PC-3 (cell line): ENCODE results near the gene CYB5R4.

Experiments used
- EZH2 ChIP-seq: fragments of 300-600 bp; sonication (generic); IDR thresholded peaks from one replicate; pipeline ENCODE4 v1.6.1; 2017; ENCODE audit warnings: antibody characterized with exemption, mild to moderate bottlenecking, low read length; ENCODE audit not compliant: unreplicated experiment
- EZH2phosphoT487 ChIP-seq: fragments of 300-600 bp; sonication (generic); IDR thresholded peaks from 2 replicates; pipeline ENCODE4 v1.6.1; 2018; ENCODE audit warnings: mild to moderate bottlenecking, antibody characterized with exemption, low read length, borderline replicate concordance
- TF ChIP-seq, protein P1 (sequence below): fragments of 300-600 bp; sonication (generic); conservative IDR thresholded peaks from 2 replicates; pipeline ENCODE4 v1.5.1; 2017; ENCODE audit warnings: antibody characterized with exemption, low read depth, mild to moderate bottlenecking, low read length

DNA sequence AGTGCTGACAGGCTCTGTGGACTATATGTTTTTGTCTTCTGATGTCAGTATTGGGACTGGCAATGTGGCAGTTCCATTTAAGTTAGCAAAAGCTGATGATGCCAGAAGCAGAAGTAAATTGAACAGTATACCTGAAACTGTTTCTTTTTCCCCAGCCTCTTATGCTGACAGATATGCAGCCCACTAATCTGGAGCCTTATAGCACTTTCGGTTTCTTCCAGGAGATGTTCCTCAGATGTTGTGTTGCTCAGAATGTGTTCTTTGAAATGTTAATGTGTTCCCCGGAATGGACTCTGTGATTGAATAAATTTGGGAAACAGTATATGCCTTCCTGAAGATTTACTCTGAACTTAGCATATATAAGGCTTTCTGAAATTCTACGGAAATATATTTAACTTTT is 93.3 kb downstream of the CYB5R4 start:
- TF ChIP-seq, protein P1, sequence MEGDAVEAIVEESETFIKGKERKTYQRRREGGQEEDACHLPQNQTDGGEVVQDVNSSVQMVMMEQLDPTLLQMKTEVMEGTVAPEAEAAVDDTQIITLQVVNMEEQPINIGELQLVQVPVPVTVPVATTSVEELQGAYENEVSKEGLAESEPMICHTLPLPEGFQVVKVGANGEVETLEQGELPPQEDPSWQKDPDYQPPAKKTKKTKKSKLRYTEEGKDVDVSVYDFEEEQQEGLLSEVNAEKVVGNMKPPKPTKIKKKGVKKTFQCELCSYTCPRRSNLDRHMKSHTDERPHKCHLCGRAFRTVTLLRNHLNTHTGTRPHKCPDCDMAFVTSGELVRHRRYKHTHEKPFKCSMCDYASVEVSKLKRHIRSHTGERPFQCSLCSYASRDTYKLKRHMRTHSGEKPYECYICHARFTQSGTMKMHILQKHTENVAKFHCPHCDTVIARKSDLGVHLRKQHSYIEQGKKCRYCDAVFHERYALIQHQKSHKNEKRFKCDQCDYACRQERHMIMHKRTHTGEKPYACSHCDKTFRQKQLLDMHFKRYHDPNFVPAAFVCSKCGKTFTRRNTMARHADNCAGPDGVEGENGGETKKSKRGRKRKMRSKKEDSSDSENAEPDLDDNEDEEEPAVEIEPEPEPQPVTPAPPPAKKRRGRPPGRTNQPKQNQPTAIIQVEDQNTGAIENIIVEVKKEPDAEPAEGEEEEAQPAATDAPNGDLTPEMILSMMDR = no peak
- TF ChIP-seq EZH2 = no peak
- no peak for TF ChIP-seq EZH2phosphoT487
